ENCODE measurements around the gene ACO2.
"Not testable (repeated sequence)": the region's sequence is repeated elsewhere in the genome, so short reads cannot be mapped to it uniquely, and the experiment has no call there.

ACO2 gene

DNA sequence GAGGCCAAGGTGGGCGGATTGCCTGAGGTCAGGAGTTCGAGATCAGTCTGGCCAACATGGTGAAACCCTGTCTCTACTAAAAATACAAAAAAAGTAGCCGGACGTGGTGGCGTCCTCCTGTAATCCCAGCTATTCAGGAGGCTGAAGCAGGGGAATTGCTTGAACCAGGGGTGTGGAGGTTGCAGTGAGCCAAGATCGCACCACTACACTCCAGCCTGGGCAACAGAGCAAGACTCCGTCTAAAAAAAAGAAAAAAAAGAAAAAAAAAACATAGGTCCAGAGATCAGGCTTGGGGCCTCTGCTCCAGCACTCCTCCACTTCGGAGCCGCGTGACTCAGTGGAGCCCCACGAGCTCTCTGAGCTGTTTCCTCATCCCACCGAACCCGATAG lies 89.3 kb downstream of the ACO2 start:
- H3K36me3 ChIP-seq (replicated peaks); DNase-seq (ENCODE audit: low spot score in 2 of 2); H3K27me3 ChIP-seq (ENCODE audit: low read depth); in situ Hi-C loops (cut with MboI; ENCODE audit: low sequenced_read_pairs); H3K4me3 ChIP-seq; H3K4me1 ChIP-seq; H3K9me3 ChIP-seq: not testable (repeated sequence)

DNA sequence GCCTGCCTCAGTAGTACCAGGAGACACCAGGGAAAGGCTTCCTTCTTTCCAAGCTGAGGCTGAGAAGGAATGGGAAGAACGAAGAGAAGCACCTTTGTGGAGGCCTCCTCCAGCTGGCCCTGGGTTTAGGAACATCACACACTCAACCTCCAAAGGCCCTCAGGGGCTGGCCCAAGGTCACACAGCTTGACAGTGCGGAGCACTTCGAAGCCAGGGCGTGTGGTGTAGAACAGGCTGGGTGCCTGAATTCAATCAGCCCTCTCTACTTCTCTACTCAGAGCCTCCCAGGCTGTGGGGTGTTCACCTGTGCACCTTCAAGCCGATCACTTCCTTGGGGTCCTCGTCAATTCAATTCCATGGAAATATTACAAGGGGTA lies 91.2 kb downstream of the ACO2 start:
- 0 out of 2 replicates have a peak, but pooled peaks cover 3% of the 10 kb centered on the region for H3K27me3 ChIP-seq (ENCODE audit: low read depth)
- in situ Hi-C loops (cut with MboI; ENCODE audit: low sequenced_read_pairs): no loop called here
- no peaks in the 10 kb centered on the region for H3K9me3 ChIP-seq
- H3K4me3 ChIP-seq: no peak overlapping the region
- H3K4me1 ChIP-seq: 0 out of 2 replicates have a peak, but pooled peaks cover 3% of the 10 kb centered on the region
- DNase-seq (ENCODE audit: low spot score in 2 of 2): no peak
- no peaks in the 10 kb centered on the region for H3K36me3 ChIP-seq (replicated peaks)

DNA sequence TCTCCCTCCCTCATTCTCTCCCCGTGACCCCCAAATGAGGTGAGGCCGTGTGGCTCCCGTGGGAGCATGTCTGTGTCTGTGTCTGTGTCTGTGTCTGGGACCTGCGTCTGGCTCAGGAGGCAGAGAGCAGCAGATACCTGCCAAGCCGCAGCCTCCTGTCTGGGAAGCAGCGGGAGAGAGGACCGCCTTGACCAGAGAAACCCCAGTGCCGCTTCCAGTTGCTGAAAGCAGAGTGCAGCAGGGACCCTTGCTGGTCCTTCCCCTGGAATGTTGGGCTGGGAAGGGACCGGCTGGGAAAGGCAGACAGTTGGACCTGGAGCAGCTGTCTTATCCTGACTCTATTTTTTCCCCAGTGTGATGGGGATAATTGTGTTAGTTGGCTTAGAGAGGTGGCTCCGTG lies 92.4 kb downstream of the ACO2 start:
- H3K27me3 ChIP-seq (ENCODE audit: low read depth): 0 out of 2 replicates have a peak, but pooled peaks cover 3% of the 10 kb centered on the region
- no peak overlapping the region for H3K4me3 ChIP-seq
- 0 out of 2 replicates have a peak, but pooled peaks cover 3% of the 10 kb centered on the region for H3K4me1 ChIP-seq
- in situ Hi-C loops (cut with MboI; ENCODE audit: low sequenced_read_pairs): no loop called here
- DNase-seq (ENCODE audit: low spot score in 2 of 2): no peak
- no peaks in the 10 kb centered on the region for H3K9me3 ChIP-seq
- H3K36me3 ChIP-seq (replicated peaks): no peaks in the 10 kb centered on the region

DNA sequence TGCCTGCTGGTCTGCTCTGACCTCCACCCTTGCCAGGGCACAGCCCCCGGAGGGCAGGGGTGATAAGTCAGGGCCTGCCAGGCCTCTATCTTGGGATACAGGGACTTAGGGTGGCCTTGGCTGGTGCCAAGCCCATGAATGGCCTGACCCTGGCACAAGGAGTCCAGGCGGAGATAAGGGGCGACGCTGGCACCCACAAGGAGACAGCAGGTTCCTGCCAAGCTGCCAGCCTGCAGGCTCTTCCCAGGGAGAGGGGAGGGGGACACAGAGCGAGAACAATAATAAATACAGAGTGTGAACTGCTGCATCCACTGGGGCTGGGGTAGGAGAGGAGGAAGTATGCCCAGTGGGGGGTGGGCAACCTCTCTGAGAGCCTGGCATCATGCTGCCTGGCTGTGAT lies 92.9 kb downstream of the ACO2 start:
- 0 out of 2 replicates have a peak, but pooled peaks cover 3% of the 10 kb centered on the region for H3K4me1 ChIP-seq
- H3K9me3 ChIP-seq: no peaks in the 10 kb centered on the region
- in situ Hi-C loops (cut with MboI; ENCODE audit: low sequenced_read_pairs): no loop called here
- DNase-seq (ENCODE audit: low spot score in 2 of 2): no peak
- H3K27me3 ChIP-seq (ENCODE audit: low read depth): 0 out of 2 replicates have a peak, but pooled peaks cover 3% of the 10 kb centered on the region
- no peak overlapping the region for H3K4me3 ChIP-seq
- H3K36me3 ChIP-seq (replicated peaks): no peaks in the 10 kb centered on the region

DNA sequence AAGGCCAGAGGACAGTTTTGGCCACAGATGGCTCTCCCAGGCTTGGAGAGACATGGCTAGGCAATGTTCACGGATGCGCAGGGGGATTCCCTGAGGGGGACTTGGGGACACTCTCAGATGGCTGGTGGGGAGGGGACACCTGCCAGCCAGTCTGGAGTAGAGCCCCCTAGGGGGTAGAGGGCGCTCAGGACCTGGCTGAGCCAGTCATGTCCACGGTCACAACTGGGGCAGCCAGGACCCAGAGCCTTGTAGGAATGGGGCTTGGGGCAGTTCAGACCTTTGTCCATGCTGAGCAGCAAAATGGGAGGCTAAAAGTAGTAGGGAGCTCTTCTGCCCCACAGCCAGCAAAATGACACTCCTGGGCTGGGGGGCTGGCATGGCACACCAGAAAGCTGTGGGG lies 93.5 kb downstream of the ACO2 start:
- in situ Hi-C loops (cut with MboI; ENCODE audit: low sequenced_read_pairs): no loop called here
- no peak overlapping the region for H3K4me3 ChIP-seq
- H3K27me3 ChIP-seq (ENCODE audit: low read depth): 0 out of 2 replicates have a peak, but pooled peaks cover 3% of the 10 kb centered on the region
- no peaks in the 10 kb centered on the region for H3K9me3 ChIP-seq
- no peak for DNase-seq (ENCODE audit: low spot score in 2 of 2)
- 0 out of 2 replicates have a peak, but pooled peaks cover 2% of the 10 kb centered on the region for H3K4me1 ChIP-seq
- no peaks in the 10 kb centered on the region for H3K36me3 ChIP-seq (replicated peaks)

DNA sequence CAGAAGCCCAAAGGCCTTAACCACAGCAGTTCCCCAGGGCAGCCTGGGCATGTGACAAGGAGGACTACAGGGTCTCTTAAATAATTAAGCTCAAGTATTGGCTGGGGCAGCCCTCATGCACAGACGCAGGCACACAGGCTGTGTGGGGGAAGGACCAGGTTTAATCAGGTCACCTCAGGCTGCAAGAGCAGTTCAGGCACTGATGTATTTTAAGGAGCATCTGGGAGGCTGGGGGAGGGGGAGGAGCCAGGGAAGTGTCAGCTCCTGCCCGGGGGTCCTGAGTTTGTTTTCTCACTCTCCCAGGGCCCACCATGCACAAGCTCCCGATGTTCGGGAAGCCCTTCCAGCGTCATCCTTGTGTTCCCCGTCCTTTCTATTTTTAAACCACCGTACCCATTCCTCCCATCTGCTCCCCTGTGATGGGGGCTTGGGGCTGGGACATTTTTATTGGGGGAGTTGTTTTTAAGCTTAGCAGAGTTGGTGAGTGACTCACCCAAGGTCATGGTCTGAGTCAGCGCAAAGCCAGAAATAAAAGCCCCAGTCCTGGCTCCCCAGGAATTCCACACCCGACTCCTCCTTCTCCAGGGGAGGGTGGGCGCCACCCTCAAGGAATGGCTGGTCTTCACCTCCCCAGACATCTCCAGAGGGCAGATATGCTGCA lies 94.3 kb downstream of the ACO2 start:
- Histone ChIP-seq H3K9me3 (no peaks in the 10 kb centered on the region), H3K36me3 (replicated peaks) (no peaks in the 10 kb centered on the region), H3K4me1 (no peaks in the 10 kb centered on the region), H3K27me3 (ENCODE audit: low read depth) (0 out of 2 replicates have a peak, but pooled peaks cover 3% of the 10 kb centered on the region), H3K4me3 (no peak overlapping the region)
- in situ Hi-C loops (cut with MboI; ENCODE audit: low sequenced_read_pairs): no loop called here
- no peak for DNase-seq (ENCODE audit: low spot score in 2 of 2)

DNA sequence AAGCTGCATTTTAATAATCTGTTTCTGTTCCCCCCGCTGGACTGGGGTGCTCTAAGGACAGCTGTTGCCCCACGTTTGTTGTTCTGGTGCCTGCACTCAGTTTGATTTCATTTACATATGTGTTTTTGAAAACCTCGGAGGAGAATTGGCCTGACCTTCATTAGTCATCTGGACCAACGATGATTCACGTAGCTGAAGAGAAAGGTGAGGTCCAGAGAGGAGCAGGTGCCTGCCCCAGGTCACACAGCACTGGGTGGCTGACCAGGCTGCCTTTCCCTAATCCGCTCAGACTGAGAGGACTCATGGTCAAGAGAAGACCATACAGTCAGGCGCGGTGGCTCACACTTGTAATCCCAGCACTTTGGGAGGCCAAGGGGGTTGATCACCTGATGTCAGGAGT lies 95.6 kb downstream of the ACO2 start:
- no peak for DNase-seq (ENCODE audit: low spot score in 2 of 2)
- Histone ChIP-seq H3K4me3 (no peak overlapping the region), H3K36me3 (replicated peaks) (no peaks in the 10 kb centered on the region), H3K27me3 (ENCODE audit: low read depth) (0 out of 2 replicates have a peak, but pooled peaks cover 3% of the 10 kb centered on the region), H3K4me1 (no peaks in the 10 kb centered on the region), H3K9me3 (no peaks in the 10 kb centered on the region)
- in situ Hi-C loops (cut with MboI; ENCODE audit: low sequenced_read_pairs): no loop called here

DNA sequence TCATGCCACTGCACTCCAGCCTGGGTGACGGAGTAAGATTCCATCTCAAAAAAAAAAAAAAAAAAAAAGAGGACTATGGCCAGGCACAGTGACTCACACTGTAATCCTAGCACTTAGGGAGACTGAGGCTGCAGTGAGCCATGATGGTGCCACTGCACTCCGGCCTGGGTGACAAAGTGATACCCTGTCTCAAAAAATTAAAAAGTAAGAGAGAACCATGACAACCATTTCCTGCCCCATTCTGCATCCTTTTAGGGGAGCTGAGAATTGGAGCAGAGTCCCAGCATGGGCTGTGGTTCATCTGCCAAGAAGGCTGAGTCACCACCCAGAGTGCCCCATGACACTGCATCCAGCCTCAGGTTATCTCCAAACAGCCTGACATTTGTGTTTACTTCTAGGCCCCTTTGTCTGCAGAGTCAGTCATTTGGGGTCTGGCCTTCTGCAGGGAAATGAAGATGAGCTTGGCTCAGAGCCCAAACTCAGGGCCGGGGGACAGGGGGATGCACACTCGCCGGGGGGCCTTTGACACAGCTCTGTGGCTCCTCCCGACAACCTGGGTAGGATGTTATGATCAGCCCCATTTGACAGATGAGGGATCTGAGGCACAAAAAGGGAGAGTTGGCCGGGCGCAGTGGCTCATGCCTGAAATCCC lies 96.6 kb downstream of the ACO2 start:
- Histone ChIP-seq H3K36me3 (replicated peaks) (no peaks in the 10 kb centered on the region), H3K4me3 (no peak overlapping the region), H3K4me1 (no peaks in the 10 kb centered on the region), H3K9me3 (no peaks in the 10 kb centered on the region), H3K27me3 (ENCODE audit: low read depth) (0 out of 2 replicates have a peak, but pooled peaks cover 3% of the 10 kb centered on the region)
- no peak for DNase-seq (ENCODE audit: low spot score in 2 of 2)
- in situ Hi-C loops (cut with MboI; ENCODE audit: low sequenced_read_pairs): no loop called here

DNA sequence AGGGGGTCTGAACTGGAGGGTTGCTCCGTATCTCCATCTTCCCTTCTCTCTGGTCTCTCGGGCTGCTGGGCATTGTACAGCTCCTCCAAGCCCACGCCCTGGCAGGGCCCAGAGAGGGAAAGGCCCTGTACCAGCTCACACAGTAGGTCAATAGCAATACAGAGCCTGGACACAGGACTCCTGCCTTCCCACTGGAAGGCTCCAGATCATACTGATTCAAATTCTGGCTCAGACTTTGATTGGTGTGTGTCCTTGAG lies 98.5 kb downstream of the ACO2 start:
- Histone ChIP-seq H3K9me3 (no peaks in the 10 kb centered on the region), H3K4me1 (no peaks in the 10 kb centered on the region), H3K36me3 (replicated peaks) (no peaks in the 10 kb centered on the region), H3K4me3 (no peak overlapping the region), H3K27me3 (ENCODE audit: low read depth) (no peaks in the 10 kb centered on the region)
- DNase-seq (ENCODE audit: low spot score in 2 of 2): no peak
- in situ Hi-C loops (cut with MboI; ENCODE audit: low sequenced_read_pairs): no loop called here

DNA sequence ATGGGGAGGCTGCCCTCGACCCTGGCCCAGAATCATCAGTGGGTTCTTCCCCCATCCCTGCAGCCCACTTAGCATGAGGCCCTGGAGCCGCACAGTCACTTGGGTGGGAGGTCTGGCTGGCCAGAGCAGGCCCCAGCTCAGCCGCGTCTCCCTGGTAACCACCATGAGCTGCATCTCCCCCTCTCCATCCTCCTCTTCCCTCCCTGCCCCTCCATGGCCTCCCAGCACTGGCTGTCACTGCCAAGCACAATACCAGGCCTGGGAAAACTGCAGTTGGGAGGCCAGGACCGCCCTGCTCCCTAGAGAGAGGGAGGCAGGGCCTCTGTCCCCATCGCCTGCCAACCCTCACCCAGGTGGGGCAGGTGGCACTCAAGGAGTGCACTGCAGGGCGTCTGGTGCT lies 99.9 kb downstream of the ACO2 start:
- H3K27me3 ChIP-seq (ENCODE audit: low read depth): no peaks in the 10 kb centered on the region
- no peaks in the 10 kb centered on the region for H3K9me3 ChIP-seq
- no peaks in the 10 kb centered on the region for H3K4me1 ChIP-seq
- no peak for DNase-seq (ENCODE audit: low spot score in 2 of 2)
- H3K36me3 ChIP-seq (replicated peaks): no peaks in the 10 kb centered on the region
- in situ Hi-C loops (cut with MboI; ENCODE audit: low sequenced_read_pairs): no loop called here
- no peak overlapping the region for H3K4me3 ChIP-seq

DNA sequence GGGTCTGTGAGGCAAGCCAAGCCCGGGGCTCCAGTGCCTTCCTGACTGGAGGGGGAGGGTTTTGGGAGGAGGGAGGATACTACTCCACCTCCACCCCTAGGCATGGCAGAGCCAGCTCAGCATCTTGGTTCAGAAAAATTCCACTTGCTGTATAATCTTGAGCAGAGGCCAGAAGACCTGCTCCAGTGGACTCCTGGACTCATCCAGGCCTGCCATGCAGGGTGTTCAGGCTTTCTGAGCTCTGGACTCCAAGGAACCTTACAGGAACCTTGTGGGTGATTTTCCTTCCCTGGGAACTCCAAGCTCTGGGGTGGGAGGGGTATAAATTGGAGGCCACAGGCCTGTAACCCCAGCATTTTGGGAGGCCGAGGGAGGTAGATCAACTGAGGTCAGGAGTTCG lies 101.3 kb downstream of the ACO2 start:
- no peaks in the 10 kb centered on the region for H3K36me3 ChIP-seq (replicated peaks)
- in situ Hi-C loops (cut with MboI; ENCODE audit: low sequenced_read_pairs): no loop called here
- no peaks in the 10 kb centered on the region for H3K4me1 ChIP-seq
- H3K9me3 ChIP-seq: no peaks in the 10 kb centered on the region
- H3K4me3 ChIP-seq: no peak overlapping the region
- no peaks in the 10 kb centered on the region for H3K27me3 ChIP-seq (ENCODE audit: low read depth)
- no peak for DNase-seq (ENCODE audit: low spot score in 2 of 2)

DNA sequence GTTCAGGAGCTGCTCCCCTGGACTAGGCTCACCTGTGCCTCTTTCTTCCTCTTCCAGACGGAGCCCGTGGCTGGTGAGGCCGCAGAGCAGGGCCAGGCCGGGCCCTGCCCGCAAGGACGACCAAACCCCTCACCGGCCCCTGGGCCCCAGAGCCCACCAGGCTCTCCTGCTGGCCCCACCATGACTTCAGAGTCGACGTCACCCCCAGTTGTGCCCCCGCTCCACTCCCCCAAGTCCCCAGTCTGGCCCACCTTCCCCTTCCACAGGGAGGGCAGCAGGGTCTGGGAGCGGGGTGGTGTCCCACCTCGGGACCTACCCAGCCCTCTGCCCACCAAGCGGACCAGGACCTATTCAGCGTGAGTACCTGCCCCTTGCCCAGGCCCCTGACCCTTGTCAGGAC lies 102.9 kb downstream of the ACO2 start:
- no peaks in the 10 kb centered on the region for H3K4me1 ChIP-seq
- H3K36me3 ChIP-seq (replicated peaks): 0 out of 2 replicates have a peak, but pooled peaks cover 2% of the 10 kb centered on the region
- DNase-seq (ENCODE audit: low spot score in 2 of 2): no peak
- H3K27me3 ChIP-seq (ENCODE audit: low read depth): no peaks in the 10 kb centered on the region
- H3K4me3 ChIP-seq: no peak overlapping the region
- in situ Hi-C loops (cut with MboI; ENCODE audit: low sequenced_read_pairs): no loop called here
- no peaks in the 10 kb centered on the region for H3K9me3 ChIP-seq

DNA sequence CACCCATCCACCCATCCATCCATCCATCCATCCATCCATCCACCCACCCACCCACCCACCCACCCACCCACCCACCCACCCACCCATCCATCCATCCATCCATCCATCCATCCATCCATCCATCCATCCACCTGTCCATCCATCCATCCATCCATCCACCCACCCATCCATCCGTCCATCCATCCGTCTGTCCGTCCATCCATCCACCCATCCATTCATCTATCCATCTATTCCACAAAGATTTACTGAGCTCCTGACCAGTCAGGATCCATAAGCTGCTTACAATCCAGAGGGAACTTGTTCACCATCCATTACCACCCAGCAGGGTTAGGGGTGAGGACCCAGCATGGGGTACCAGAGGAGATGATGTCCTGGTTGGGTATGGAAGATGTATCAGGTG lies 103.4 kb downstream of the ACO2 start:
- H3K4me1 ChIP-seq; H3K27me3 ChIP-seq (ENCODE audit: low read depth); in situ Hi-C loops (cut with MboI; ENCODE audit: low sequenced_read_pairs); H3K4me3 ChIP-seq; H3K9me3 ChIP-seq; DNase-seq (ENCODE audit: low spot score in 2 of 2); H3K36me3 ChIP-seq (replicated peaks): not testable (repeated sequence)

DNA sequence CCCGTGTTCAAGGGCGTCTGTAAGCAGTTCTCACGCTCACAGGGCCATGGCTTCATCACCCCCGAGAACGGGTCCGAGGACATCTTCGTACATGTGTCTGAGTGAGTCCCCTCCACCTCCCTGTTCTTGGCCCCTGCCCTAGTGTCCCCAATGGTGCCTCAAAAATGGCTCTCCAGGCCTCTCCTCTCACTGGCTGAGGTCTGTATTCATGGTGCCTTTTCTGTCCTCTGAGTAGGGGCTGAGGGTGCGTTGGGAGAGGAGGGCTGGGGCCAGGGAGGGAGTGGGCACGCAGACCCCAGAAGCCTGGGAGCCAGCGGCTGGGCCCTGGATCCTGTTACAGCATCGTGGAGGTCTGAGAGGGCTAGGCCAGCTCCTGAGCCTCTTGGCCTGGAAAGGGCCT lies 104.8 kb downstream of the ACO2 start:
- Histone ChIP-seq H3K9me3 (no peaks in the 10 kb centered on the region), H3K4me3 (no peak overlapping the region), H3K27me3 (ENCODE audit: low read depth) (no peaks in the 10 kb centered on the region), H3K36me3 (replicated peaks) (peaks cover 10% of the 10 kb centered on the region; the same call in 1 of the 2 replicates), H3K4me1 (no peaks in the 10 kb centered on the region)
- in situ Hi-C loops (cut with MboI; ENCODE audit: low sequenced_read_pairs): no loop called here
- DNase-seq (ENCODE audit: low spot score in 2 of 2): no peak
